ENCODE data around the gene TMEM41A.

DNA sequence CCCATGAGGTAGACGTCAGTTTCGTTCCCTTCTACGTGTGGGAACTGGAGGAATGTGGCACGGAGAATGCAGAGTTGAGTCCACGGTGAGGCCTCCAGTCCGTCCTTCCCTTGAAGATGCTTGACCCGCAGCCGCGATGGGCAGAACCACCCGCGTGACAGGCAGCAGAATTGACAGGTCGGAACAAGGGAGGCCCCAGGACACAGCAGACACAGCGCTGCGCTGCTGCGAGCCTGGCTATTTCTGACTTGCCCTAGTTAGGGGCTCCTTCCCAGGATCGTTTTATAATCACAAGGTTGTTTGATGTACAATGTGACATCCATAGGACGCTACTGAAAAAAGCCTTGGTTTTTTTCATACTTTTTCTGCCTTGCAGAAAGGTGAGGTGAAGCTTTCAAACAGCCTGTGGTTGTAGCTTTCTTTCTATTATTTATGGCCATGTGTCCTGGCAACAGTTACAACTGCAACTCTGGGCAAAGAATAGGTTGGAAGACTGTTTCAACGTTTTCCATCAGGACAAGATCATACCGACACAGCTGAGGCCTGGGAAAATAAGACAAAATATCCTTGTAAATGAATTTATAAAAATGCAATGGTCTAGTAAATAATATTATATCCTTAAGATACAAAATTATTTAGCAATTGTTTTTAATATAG is 9.6 kb upstream of the TMEM41A start:
- TF ChIP-seq, protein P1, sequence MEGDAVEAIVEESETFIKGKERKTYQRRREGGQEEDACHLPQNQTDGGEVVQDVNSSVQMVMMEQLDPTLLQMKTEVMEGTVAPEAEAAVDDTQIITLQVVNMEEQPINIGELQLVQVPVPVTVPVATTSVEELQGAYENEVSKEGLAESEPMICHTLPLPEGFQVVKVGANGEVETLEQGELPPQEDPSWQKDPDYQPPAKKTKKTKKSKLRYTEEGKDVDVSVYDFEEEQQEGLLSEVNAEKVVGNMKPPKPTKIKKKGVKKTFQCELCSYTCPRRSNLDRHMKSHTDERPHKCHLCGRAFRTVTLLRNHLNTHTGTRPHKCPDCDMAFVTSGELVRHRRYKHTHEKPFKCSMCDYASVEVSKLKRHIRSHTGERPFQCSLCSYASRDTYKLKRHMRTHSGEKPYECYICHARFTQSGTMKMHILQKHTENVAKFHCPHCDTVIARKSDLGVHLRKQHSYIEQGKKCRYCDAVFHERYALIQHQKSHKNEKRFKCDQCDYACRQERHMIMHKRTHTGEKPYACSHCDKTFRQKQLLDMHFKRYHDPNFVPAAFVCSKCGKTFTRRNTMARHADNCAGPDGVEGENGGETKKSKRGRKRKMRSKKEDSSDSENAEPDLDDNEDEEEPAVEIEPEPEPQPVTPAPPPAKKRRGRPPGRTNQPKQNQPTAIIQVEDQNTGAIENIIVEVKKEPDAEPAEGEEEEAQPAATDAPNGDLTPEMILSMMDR (IDR thresholded peaks at IDR 0.05) = no peak
- TF ChIP-seq POLR2A (IDR thresholded peaks at IDR 0.05) = no peak
